ENCODE results near the gene FFAR3.
A peak's percentile ranks its signal among the peaks of the same experiment; 100 is the strongest.

GRCh38 chr19:35354898-35355297 is 3.4 kb upstream of the FFAR3 start:
- TF ChIP-seq CTCF (CRISPR knock-in tag; IDR thresholded peaks at IDR 0.05) = 0 out of 2 replicates have a peak, but pooled peaks have one; percentile 3
- no peak for TF ChIP-seq HOMEZ (CRISPR knock-in tag; IDR thresholded peaks at IDR 0.05; ENCODE audit: low read depth)
- no peak for TF ChIP-seq EZH2 (conservative IDR thresholded peaks at IDR 0.05; ENCODE audit: low read depth, low read length)
- no peak for TF ChIP-seq TCF12 (IDR thresholded peaks at IDR 0.05)
- no peak for TF ChIP-seq TCF12 (CRISPR knock-in tag; IDR thresholded peaks at IDR 0.05)
- no peak for TF ChIP-seq SRSF9 (IDR thresholded peaks at IDR 0.05; ENCODE audit: borderline replicate concordance, insufficient read depth, low read depth, low read length, poor library complexity, severe bottlenecking)
- TF ChIP-seq ZNF589 (CRISPR knock-in tag; conservative IDR thresholded peaks at IDR 0.05) = no peak
- TF ChIP-seq REST (IDR thresholded peaks at IDR 0.05; ENCODE audit: borderline replicate concordance in 1 of 2, low read depth in 1 of 2, low read length in 2 of 2) = no peak
- no peak for TF ChIP-seq GABPB1 (CRISPR knock-in tag; IDR thresholded peaks at IDR 0.05)
- 0 out of 2 replicates have a peak, but pooled peaks have one; percentile 54 for TF ChIP-seq MAX (IDR thresholded peaks at IDR 0.05)
- TF ChIP-seq ZNF639 (CRISPR knock-in tag; conservative IDR thresholded peaks at IDR 0.05) = no peak
